Calu3 (cell line): ENCODE measurements around the gene NME2. TPM values are rescaled to one million over a fixed set of nuclear protein-coding genes. Genes with fewer than 3 reads are reported as not detected.

Experiments used
- BruUV-seq: library from RNA; stranded (reverse); fragments of 400-500 nt; replicated peaks from 2 replicates; lab custom pipeline; 2021; lab: Mats Ljungman, UMichigan
- CTCF ChIA-PET: fragments of 300-600 bp; sonication (Branson Sonifier 250); formaldehyde crosslinking; loops from one replicate; lab custom pipeline; 2022; ENCODE audit warnings: antibody characterized with exemption; lab: Charles Lee
- DNase-seq: peaks from one replicate; pipeline ENCODE4 v3.0.0; 2022
- H3K27ac Mint-ChIP-seq: one replicate; pipeline ENCODE4 v1.8.0; 2022; ENCODE audit warnings: mixed read lengths; ENCODE audit not compliant: unreplicated experiment
- H3K27me3 Mint-ChIP-seq: one replicate; pipeline ENCODE4 v1.8.0; 2022; ENCODE audit warnings: mixed read lengths; ENCODE audit not compliant: unreplicated experiment
- H3K36me3 Mint-ChIP-seq: one replicate; pipeline ENCODE4 v1.8.0; 2022; ENCODE audit warnings: mild to moderate bottlenecking, moderate library complexity, mixed read lengths; ENCODE audit not compliant: insufficient read depth, unreplicated experiment
- H3K4me1 Mint-ChIP-seq: one replicate; pipeline ENCODE4 v1.8.0; 2022; ENCODE audit warnings: mild to moderate bottlenecking, low read depth, mixed read lengths; ENCODE audit not compliant: unreplicated experiment
- H3K4me3 Mint-ChIP-seq: one replicate; pipeline ENCODE4 v1.8.0; 2022; ENCODE audit warnings: mild to moderate bottlenecking, low read depth, moderate library complexity, mixed read lengths; ENCODE audit not compliant: unreplicated experiment
- H3K9me3 Mint-ChIP-seq: one replicate; pipeline ENCODE4 v1.8.0; 2022; ENCODE audit warnings: low read depth, mixed read lengths; ENCODE audit not compliant: unreplicated experiment
- CTCF ChIP-seq: fragments of 200-600 bp; IDR thresholded peaks from one replicate; pipeline ENCODE4 v1.8.0; 2022; ENCODE audit warnings: antibody characterized with exemption; ENCODE audit not compliant: unreplicated experiment
- intact Hi-C: fragments of 100-400 bp; cut with micrococcal nuclease; formaldehyde crosslinking; loops from one replicate; pipeline ENCODE4 v1.10.0; 2022; ENCODE audit not compliant: unreplicated experiment
- total RNA-seq: library from RNA; stranded (reverse); gene quantifications from 2 replicates; pipeline ENCODE4 v1.2.3, GENCODE V29; 2022

Gene NME2
- total RNA-seq, 1 experiment from 2014 or later, result 1,060 TPM

GRCh38 chr17:51164911-51165679, 1.1 kb upstream of the NME2 start:
- Mint-ChIP-seq H3K4me1 (peaks cover 43% of the 10 kb centered on the region), H3K27me3 (no peaks in the 10 kb centered on the region), H3K36me3 (peaks cover 95% of the 10 kb centered on the region), H3K4me3 (peak overlapping the region; percentile 93), H3K9me3 (no peaks in the 10 kb centered on the region), H3K27ac (peak overlapping the region; percentile 96)
- TF ChIP-seq CTCF, result no peak
- intact Hi-C loops, result no loop called here
- DNase-seq, result peak; percentile 63
- BruUV-seq, result no TSS peak
- CTCF ChIA-PET, result interaction anchor here (0.5 to 1.6 kb wide), 5 partner anchors 12 to 396 kb away, joined by 3 to 9 read pairs (median 4); partner anchors contain the start of gene NME1

GRCh38 chr17:51165680-51166197, 472 bp upstream of the NME2 start:
- intact Hi-C loops, result no loop called here
- no peak for TF ChIP-seq CTCF
- peak; percentile 47 for DNase-seq
- Mint-ChIP-seq H3K27me3 (no peaks in the 10 kb centered on the region), H3K4me3 (peak overlapping the region; percentile 93), H3K27ac (peak overlapping the region; percentile 96), H3K4me1 (peaks cover 43% of the 10 kb centered on the region), H3K36me3 (peaks cover 95% of the 10 kb centered on the region), H3K9me3 (no peaks in the 10 kb centered on the region)
- CTCF ChIA-PET, result interaction anchor here (0.7 to 1.6 kb wide), 3 partner anchors 12 to 396 kb away, joined by 3 to 9 read pairs (median 3); partner anchors contain the start of gene NME1
- TSS peak; percentile 70 for BruUV-seq

- H3K4me1 Mint-ChIP-seq, result peaks cover 43% of the 10 kb centered on the region
- H3K9me3 Mint-ChIP-seq, result no peaks in the 10 kb centered on the region
- TF ChIP-seq CTCF, result peak; percentile 98
- no peaks in the 10 kb centered on the region for H3K27me3 Mint-ChIP-seq
- H3K27ac Mint-ChIP-seq, result peak overlapping the region; percentile 91
- intact Hi-C loops, result no loop called here
- H3K4me3 Mint-ChIP-seq, result peak overlapping the region; percentile 93
- peaks cover 92% of the 10 kb centered on the region for H3K36me3 Mint-ChIP-seq
- TSS peak; percentile 64 for BruUV-seq
- DNase-seq, result peak; percentile 89
- CTCF ChIA-PET, result no interaction called here
These were observed 1.0 kb downstream of the NME2 start for GRCh38 chr17:51166987-51167931.

- H3K27ac Mint-ChIP-seq, result peak overlapping the region; percentile 10
- no peak overlapping the region for H3K4me3 Mint-ChIP-seq
- peaks cover 43% of the 10 kb centered on the region for H3K4me1 Mint-ChIP-seq
- H3K9me3 Mint-ChIP-seq, result no peaks in the 10 kb centered on the region
- BruUV-seq, result no TSS peak
- no peak for DNase-seq
- intact Hi-C loops, result no loop called here
- TF ChIP-seq CTCF, result no peak
- H3K36me3 Mint-ChIP-seq, result peaks cover 86% of the 10 kb centered on the region
- CTCF ChIA-PET, result interaction anchor here (0.7 kb wide), 2 partner anchors 87 to 204 kb away, joined by 3 to 8 read pairs; no protein-coding TSS in a partner anchor
- H3K27me3 Mint-ChIP-seq, result no peaks in the 10 kb centered on the region
These were observed 3.1 kb downstream of the NME2 start for GRCh38 chr17:51169340-51169739.
